Measurements from ENCODE around the gene CDH13. TPM values are rescaled to one million over a fixed set of nuclear protein-coding genes. Genes with fewer than 3 reads are reported as not detected.

The CDH13 gene
- total and polyA plus RNA-seq, 9 of the 15 experiments (the other 6 are each of a cell fraction or from before 2014, with no cell fraction given): 0.03 TPM; not detected in 8

DNA sequence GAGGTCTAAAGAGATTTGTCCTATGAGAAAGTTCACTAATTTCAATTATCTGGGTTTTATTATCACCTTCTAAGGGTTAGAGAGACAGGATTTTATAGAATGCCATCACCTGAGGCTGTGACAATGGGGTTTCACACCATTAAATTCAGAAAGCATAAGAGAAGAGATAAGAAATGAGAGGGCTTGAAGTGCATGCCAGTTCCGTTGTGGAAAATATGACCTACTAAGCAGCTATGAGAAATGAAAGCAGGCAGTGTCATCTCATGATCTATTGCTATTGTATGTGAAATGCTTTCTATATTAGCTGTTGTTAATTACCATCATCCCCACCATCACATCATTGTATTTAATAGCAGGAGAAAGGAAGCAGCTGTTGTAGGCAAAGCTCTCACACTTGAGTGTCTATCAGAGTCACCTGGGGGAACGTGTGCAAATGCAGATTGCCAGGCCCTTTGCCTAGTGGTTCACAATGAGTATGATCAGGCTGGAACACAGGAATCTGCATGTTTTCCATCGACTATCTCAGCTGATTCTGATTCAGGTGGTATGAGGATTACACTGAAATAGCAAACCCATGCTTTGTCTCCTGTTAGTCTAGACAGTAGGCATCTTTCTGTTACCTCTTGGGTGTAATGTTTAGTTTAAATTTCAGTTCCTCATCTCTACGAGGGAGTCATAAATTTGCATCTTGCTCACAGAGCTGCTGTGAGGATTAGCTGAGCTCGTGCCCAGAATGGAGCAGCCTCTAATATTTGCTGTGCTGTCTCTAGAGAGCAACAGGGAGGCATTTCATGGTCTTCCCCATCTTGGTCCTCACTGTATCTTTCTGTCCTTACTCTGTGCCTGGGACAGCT, 256.4 kb downstream of the CDH13 start (continued):
- TF ChIP-seq KLF13 (tag; IDR thresholded peaks at IDR 0.05; ENCODE audit: borderline replicate concordance, low read depth) (no peak), PCBP2 (IDR thresholded peaks at IDR 0.05; ENCODE audit: low read depth, low read length, poor library complexity, severe bottlenecking) (no peak), TBL1XR1 (IDR thresholded peaks at IDR 0.05; ENCODE audit: low read length in 2 of 2) (no peak)
- TF ChIP-seq, protein P1, sequence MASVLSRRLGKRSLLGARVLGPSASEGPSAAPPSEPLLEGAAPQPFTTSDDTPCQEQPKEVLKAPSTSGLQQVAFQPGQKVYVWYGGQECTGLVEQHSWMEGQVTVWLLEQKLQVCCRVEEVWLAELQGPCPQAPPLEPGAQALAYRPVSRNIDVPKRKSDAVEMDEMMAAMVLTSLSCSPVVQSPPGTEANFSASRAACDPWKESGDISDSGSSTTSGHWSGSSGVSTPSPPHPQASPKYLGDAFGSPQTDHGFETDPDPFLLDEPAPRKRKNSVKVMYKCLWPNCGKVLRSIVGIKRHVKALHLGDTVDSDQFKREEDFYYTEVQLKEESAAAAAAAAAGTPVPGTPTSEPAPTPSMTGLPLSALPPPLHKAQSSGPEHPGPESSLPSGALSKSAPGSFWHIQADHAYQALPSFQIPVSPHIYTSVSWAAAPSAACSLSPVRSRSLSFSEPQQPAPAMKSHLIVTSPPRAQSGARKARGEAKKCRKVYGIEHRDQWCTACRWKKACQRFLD (CRISPR knock-in tag; IDR thresholded peaks at IDR 0.05): no peak

DNA sequence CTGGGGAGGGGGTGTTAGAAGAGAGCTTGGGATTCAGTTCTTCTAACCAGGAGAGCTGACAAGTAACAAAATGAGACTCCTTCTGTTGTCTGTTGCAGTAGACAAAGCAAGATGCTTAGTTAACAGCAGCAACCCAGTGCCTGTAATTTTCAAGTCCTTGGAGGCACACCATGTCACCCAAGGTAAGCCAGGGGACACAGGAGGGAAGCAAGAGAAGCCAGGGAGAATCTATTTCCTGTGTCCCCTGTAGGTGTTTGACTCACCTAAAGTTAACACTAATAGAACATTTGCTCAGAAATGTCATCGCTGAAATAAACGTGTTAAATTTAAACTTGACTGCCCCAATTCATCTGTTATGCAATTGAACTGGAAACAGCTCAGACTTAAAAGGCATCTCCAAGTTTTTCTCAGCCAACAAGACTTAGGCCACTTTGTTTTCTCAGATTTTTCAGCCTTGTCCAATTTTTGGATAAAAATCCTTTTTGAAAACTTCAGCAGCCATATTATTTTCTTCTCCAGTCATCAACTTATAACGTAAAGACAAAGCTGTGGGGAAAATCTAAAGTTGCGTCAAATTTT, 257.6 kb downstream of the CDH13 start:
- TF ChIP-seq HSF4 (CRISPR knock-in tag; IDR thresholded peaks at IDR 0.05; ENCODE audit: borderline replicate concordance) (no peak), ZSCAN32 (CRISPR knock-in tag; IDR thresholded peaks at IDR 0.05) (no peak)
- Histone ChIP-seq H3K27ac (ENCODE audit: extremely low read depth, low read depth, low read length) (no peak overlapping the region), H3K27me3 (ENCODE audit: control insufficient read depth in 2 of 2, insufficient read depth in 2 of 2, low read length in 2 of 2) (no peaks in the 10 kb centered on the region), H3K36me3 (ENCODE audit: control insufficient read depth, insufficient read depth, low read length) (no peaks in the 10 kb centered on the region), H3K9me3 (replicated peaks; ENCODE audit: control insufficient read depth, insufficient read depth, low read depth, low read length) (no peaks in the 10 kb centered on the region), H3K4me2 (ENCODE audit: insufficient read depth, low read length) (no peak overlapping the region), H3K9ac (ENCODE audit: insufficient read depth in 1 of 2, low read depth in 2 of 2, low read length in 2 of 2) (no peak overlapping the region), H2AFZ (ENCODE audit: low read depth, low read length) (no peak overlapping the region), H3K4me3 (no peak overlapping the region), H3K4me1 (replicated peaks in 1 of 2; ENCODE audit: control insufficient read depth in 2 of 2, insufficient read depth in 2 of 2, low read length in 2 of 2) (no peaks in the 10 kb centered on the region), H3K79me2 (ENCODE audit: control insufficient read depth, insufficient read depth, low read length) (no peaks in the 10 kb centered on the region), H3K9me1 (ENCODE audit: control insufficient read depth, insufficient read depth, low read length) (no peaks in the 10 kb centered on the region), H4K20me1 (replicated peaks; ENCODE audit: control insufficient read depth, insufficient read depth, low read length) (no peaks in the 10 kb centered on the region)
- in situ Hi-C loops (cut with MboI) (no loop called here), intact Hi-C loops (cut with micrococcal nuclease) (no loop called here)
- DNase-seq (ENCODE audit: extremely low read depth in 1 of 4, low spot score in 3 of 4) (no peak), ATAC-seq (no peak), FAIRE-seq (no peak)
- ChIA-PET POLR2A (no interaction called here), CTCF (ENCODE audit: low intra/inter-chr PET ratio) (no interaction called here)
- no TSS peak for BruUV-seq (replicated peaks)
- 0% methylated on average over 4 of the region's 4 CpGs for WGBS (ENCODE audit: insufficient coverage, low coverage, missing lambda C conversion rate)

Data from K562 (cell line).